ENCODE measurements around the gene BST1. TPM values are rescaled to one million over a fixed set of nuclear protein-coding genes. Genes with fewer than 3 reads are reported as not detected.

The BST1 gene
- total RNA-seq, 1 experiment from 2014 or later, result not detected

- H3K4me3 Mint-ChIP-seq, result no peak overlapping the region
- H4K20me1 ChIP-seq (ENCODE audit: control insufficient read depth, insufficient read depth, insufficient read length), result no peaks in the 10 kb centered on the region
- no peak overlapping the region for H4K91ac ChIP-seq (ENCODE audit: insufficient read length, low read depth, low read length)
- TF ChIP-seq CTCF (conservative IDR thresholded peaks at IDR 0.05), result no peak
- no peaks in the 10 kb centered on the region for H3K79me2 ChIP-seq (ENCODE audit: insufficient read depth, low read length)
- H3K14ac ChIP-seq (ENCODE audit: insufficient read depth, low read length), result no peak overlapping the region
- no peak overlapping the region for H3K4ac ChIP-seq (ENCODE audit: low read depth, low read length)
- no peaks in the 10 kb centered on the region for H3K27me3 Mint-ChIP-seq (ENCODE audit: low read depth)
- H3K23ac ChIP-seq (ENCODE audit: insufficient read length, low read depth, low read length), result no peak overlapping the region
- no peak overlapping the region for H3K9ac ChIP-seq (ENCODE audit: extremely low read depth, insufficient read length, low read length)
- no peaks in the 10 kb centered on the region for H3K27me3 ChIP-seq (ENCODE audit: insufficient read depth, low read length)
- no peak overlapping the region for H2BK20ac ChIP-seq (ENCODE audit: low read depth, low read length, poor library complexity, severe bottlenecking)
- H3K4me1 ChIP-seq (ENCODE audit: insufficient read depth, low read length), result no peaks in the 10 kb centered on the region
- no peak overlapping the region for H2BK15ac ChIP-seq (ENCODE audit: low read depth, low read length)
- WGBS (ENCODE audit: extremely low coverage, insufficient read length, low lambda C conversion rate), result no CpG with 5 or more reads among the region's 4 CpGs
- no peak overlapping the region for H3K4me2 ChIP-seq (ENCODE audit: insufficient read depth, insufficient read length, low read length)
- H3K9me3 ChIP-seq (ENCODE audit: control insufficient read depth, low read depth, low read length), result no peaks in the 10 kb centered on the region
- no peak overlapping the region for H2AFZ ChIP-seq (ENCODE audit: low read length)
- H3K27ac ChIP-seq (ENCODE audit: insufficient read length, low read depth, low read length), result no peak overlapping the region
- H2AK5ac ChIP-seq (ENCODE audit: insufficient read length, low read length), result no peak overlapping the region
- H3K23me2 ChIP-seq (ENCODE audit: insufficient read length, low read depth, low read length, poor library complexity, severe bottlenecking), result no peaks in the 10 kb centered on the region
- no peaks in the 10 kb centered on the region for H3K79me1 ChIP-seq (ENCODE audit: insufficient read depth, low read depth, low read length, poor library complexity, severe bottlenecking)
- H4K8ac ChIP-seq (replicated peaks; ENCODE audit: insufficient read length, low read depth, low read length), result no peak overlapping the region
- H2BK120ac ChIP-seq (ENCODE audit: low read depth, low read length, poor library complexity, severe bottlenecking), result no peak overlapping the region
- H3K18ac ChIP-seq (ENCODE audit: insufficient read length, low read depth, low read length), result no peak overlapping the region
- no peak overlapping the region for H2BK12ac ChIP-seq (ENCODE audit: insufficient read length, low read depth, low read length)
- H3K27ac Mint-ChIP-seq, result no peak overlapping the region
- H3K56ac ChIP-seq (ENCODE audit: insufficient read length, low read depth, low read length), result no peak overlapping the region
- H3K4me1 Mint-ChIP-seq, result peaks cover 8 to 10% of the 10 kb centered on the region in 2 experiments; a peak in 2 of 4 replicates
- no peak overlapping the region for H2BK5ac ChIP-seq (ENCODE audit: insufficient read length, low read length)
- no peak overlapping the region for H4K5ac ChIP-seq (ENCODE audit: insufficient read length, low read depth, low read length)
- no peaks in the 10 kb centered on the region; a peak in 1 of 5 replicates for H3K9me3 Mint-ChIP-seq
- H3K36me3 Mint-ChIP-seq (ENCODE audit: insufficient read depth in 1 of 3, low read depth in 3 of 3), result no peaks in the 10 kb centered on the region
- DNase-seq, result no peak
- H3T11ph ChIP-seq (ENCODE audit: low read length), result no peak overlapping the region
Measured at GRCh38 chr4:15755321-15756155, 52.7 kb downstream of the BST1 start.
